LHCN-M2 (cell line): ENCODE data around the gene KBTBD6. TPM values are rescaled to one million over a fixed set of nuclear protein-coding genes. Genes with fewer than 3 reads are reported as not detected.
A peak's percentile ranks its signal among the peaks of the same experiment; 100 is the strongest.
"Not testable (repeated sequence)": the region's sequence is repeated elsewhere in the genome, so short reads cannot be mapped to it uniquely, and the experiment has no call there.

Source experiments
- DNase-seq: peaks from one replicate; pipeline ENCODE4 v3.0.0-alpha.2; 2012; ENCODE audit warnings: low read depth
- total RNA-seq: library from RNA; depleted of rRNA; stranded (reverse); fragments of >200 nt; gene quantifications from 2 replicates; pipeline ENCODE4 v1.2.3, GENCODE V29; 2014; rRNA removed

KBTBD6 gene
- total RNA-seq, 1 experiment from 2014 or later, result 13.8 TPM

DNA sequence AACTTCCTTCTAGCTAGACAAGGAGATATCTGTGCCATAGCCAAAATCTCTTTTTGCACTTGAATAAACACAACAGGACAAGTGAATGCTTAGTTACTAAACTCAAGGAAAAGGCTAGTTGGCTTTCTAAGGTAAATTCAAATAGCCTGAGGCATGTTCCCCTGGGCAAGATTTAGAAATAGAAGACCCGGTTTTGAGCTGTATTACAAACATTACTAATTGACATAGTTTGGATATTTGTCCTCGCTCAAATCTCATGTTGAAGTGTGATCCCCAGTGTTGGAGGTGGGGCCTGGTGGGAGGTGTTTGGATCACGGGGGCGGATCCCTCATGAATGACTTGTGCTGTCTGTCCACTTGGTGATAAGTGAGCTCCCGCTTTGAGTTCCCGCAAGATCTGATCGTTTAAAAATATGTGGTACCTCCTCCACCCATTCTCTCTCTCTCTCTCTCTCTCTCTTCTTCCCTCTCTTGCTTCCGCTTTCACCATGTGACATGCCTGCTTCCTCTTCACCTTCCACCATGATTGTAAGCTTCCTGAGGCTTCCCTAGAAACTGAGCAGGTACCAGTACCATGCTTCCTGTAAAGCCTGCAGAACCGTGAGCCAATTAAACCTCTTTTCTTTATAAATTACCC, 3.9 kb upstream of the KBTBD6 start:
- DNase-seq, result no peak

DNA sequence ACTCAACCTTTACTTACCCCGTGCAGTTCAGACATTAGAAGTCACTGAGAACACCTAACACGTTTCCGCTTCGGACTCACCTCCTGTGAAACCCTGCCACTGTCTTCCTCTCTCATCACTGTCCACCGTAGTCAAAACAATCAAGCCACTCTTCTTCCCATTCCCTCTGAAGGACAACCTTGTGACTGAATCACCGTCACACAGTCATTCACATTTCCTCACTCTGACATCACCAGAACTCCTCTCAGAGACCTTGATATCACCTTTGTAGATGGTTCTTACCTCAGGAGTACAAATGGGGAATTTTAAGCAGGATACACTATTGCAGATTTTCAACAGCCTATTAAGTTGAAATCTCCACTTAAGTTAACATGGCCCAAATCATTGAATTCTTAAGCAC, 1.3 kb upstream of the KBTBD6 start:
- DNase-seq, result no peak

DNA sequence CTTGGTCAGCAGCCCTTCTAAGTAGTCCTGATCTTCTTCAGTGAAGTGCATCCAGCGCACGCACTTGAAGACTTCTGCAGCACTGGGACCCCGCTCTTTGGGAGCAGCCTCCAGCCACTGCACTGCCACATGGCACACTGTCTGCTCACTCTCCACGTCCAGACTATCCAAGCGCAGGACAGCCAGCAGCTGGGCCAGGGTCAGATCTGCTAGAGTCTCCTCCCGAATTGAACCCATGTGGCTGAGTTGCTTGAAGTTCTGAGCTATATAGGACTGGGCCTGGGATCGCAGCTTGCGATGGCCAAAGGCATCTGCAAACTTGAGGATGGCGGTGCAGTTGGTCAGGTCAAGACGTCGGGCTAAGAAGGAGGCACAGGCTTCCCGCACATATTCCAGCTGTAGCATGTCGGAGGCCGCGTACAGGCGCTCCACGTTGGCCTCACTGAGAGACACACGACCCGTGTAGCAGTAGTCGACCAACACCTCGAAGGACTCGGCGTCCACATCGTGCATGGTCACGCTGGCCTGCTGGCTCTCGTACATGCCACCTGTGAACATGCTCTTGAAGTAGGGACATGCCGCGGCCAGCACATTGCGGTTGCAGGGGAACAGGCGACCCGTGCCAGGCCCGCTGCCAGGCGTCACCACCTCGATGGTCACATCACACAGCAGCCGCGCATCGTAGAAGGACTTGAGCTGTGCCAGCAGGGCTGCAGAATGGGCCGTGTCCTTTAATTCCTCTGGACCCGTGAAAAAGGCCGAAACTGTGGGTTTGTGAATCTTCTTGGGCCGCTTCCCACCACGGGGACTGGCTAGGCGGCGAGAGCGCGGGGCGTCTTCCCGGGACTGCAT, 716 bp downstream of the KBTBD6 start:
- not testable (repeated sequence) for DNase-seq

DNA sequence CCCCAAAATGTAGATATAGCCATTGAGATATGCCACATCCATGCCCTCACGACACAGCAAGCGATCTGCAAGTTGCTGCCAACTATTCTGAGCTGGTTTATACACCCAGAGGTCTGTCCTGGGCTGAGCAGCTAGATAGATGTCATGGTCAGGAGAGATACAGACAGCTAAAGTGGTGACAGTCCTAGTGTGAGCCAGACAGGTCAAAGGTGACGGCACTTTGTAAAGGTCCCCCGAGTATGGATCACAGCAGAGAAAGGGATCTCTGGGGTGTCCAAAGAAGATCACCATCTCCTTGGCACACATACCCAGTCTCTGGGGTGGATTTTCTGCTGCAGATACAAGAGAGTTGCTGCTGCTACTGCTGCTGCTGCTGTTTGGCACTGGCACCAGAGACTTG, 1.4 kb downstream of the KBTBD6 start:
- not testable (repeated sequence) for DNase-seq

DNA sequence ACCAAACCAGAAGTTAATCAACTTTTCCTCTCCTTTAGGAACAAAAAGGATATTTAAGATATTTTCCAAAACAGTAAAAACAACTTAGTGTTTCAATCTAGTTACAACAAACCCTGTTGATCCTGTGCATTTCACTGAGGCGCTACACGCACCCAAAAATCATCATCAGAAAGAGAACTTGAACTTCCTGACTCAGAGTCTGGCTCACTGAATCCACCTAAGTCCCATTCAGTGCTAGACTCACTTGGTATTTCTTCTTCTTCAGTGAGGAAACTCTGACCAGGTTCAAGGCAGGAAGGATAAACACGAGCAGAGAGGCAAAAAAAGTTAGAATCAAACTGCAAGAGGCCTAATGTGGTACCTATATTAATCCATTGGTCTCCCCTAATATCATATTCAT, 2.2 kb downstream of the KBTBD6 start:
- no peak for DNase-seq

DNA sequence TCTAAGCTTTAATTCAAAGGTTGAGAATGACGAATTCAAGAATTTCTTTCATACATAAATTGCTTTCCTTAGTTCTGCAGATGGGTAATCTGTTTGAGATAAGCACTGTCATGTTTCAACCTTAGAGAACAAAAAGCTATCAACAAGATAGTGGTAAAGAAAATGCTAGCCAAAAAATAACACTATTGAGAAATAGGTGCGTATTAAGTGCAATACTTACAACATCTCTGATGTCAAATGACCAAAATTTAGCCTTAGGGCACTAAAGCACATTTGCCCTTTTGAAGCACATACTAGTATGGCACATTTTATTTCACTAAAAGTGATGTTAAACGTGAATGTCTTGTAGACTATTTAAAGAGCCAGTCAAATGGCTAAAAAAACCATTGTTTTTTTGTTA, 4.9 kb downstream of the KBTBD6 start:
- DNase-seq, result no peak

DNA sequence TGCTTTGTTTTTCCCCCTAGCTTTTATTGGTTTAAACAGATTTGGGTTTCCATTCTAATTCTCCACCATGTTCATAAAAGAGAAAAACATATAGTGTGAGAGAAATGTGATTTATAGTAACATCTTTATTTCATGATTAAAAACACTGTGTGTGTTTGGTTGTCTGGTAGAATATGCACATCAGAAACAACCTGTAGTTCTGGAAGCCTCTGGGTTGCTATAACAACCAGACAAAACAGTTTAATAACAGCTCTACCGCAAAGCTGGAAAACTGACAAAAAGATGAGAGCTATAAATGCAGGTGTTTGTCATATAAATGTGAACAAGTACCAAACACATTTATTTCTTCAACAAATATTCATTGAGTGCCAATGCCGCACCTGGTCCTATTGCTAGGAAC, 9.8 kb downstream of the KBTBD6 start:
- peak; percentile 22 for DNase-seq

DNA sequence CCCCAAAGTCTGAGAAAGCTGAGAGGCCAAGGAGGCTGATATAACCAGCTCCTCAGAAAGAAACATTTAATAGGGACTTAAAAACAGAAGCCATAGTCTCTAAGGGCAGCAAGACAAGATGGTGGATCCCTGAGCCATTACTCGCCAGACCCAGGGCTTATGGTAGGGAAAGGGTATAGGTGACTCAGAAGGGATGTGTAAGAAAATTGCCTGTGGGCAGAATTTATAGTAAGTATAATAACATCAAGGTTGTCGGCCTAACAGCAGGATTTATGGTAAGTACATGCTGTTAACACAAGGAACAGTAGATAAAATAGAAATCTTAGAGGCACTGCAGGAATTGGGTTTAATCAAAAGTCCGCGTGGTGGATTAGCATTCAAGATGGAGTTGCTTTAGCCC, 14.7 kb downstream of the KBTBD6 start:
- DNase-seq, result no peak

DNA sequence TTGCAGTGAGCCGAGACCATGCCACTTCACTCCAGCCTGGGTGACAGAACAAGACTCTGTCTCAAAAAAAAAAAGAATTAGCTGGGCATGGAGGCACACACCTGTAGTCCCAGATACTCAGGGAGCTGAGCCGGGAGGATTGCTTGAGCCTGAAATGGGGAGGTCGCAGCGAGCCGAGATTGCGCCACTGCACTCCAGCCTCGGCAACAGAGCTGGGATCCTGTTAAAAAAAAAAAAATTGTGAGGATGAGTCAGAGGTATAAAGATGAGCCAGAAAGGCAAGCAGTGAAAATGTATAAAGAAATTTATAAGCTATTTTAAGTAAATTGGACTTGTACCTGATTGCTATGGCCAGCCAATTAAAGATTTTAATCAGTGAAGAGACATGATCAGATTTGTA, 21.1 kb downstream of the KBTBD6 start:
- DNase-seq, result peak; percentile 24

DNA sequence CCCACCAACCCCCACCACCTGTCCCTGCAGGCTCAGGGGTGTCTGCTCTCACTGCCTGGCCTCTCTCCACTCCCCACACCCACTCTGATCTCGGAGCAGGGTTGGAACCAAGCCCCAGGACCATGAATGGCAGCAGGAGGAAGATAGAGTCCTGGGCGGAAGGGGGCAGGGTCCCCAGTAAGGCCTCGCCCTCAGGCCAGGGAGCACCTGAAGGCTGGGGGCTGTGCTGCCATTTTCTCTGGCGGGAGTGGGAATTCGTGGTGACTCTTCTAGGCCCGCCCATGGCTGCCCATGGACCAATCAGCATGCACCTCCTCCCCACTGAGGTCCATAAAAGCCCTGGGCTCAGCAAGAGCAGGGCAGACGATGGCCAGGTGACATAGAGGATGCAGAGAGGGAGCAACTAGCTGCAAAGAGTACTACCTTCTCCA, 25.0 kb downstream of the KBTBD6 start:
- no peak for DNase-seq

DNA sequence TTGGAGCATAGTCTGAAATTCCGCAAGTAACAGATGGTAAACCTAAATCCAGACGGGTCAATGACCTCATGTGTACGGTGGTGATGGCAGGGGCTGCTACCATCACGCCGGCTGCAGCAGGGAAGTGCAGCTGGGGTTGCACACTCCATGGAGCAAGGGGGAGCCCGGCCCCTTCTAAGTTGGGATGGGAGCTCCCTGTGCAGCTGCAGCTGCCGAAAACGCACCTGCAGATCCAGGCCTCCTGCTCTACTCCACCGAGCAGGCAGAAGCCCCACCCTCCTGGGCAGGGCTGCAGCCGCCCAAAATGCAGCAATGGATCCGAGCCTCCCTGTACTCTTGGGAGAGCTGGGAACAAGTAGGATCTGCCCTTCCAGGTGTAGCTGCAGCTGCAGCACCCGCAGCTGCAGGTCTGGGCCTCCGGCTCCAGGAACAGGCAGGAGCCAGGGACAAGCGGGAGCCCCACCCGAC, 25.5 kb downstream of the KBTBD6 start:
- DNase-seq, result no peak

DNA sequence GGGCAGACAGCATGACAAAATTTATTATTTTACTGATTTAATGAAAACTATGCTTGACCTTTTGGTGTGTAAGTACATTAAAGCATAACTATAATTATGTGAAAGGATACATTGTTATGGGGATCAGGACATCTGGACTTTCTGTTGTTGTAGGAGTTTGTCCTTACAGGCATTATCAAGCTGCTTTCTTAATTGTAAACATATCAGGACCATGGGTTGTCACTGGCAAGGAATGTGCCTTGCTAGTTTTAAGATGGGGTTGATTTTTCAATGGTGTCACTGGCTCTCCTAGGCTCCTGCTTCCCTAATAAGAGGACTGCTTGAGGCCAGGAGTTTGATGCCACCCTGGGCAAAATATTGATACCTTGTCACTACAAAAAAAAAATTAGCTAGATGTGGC, 32.6 kb downstream of the KBTBD6 start:
- no peak for DNase-seq

DNA sequence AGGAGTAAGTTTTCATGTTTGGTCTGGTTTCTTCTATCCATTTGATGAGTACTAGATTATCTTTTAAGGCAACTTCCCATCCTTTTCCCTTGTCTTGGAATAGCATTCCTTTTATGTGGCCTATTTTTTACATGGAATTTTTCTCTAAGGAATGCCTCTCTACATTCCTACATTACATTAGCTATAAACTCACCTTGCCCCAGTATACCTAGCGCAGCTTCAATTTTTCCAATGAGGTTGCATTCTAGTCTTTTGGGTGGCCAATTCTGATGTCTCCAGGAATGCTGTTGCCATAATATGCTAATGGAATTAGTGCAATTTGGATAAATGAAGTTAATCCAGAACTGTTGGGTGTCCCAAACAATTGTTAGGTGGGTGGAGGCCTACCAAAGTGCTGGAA, 33.8 kb downstream of the KBTBD6 start:
- DNase-seq, result no peak

DNA sequence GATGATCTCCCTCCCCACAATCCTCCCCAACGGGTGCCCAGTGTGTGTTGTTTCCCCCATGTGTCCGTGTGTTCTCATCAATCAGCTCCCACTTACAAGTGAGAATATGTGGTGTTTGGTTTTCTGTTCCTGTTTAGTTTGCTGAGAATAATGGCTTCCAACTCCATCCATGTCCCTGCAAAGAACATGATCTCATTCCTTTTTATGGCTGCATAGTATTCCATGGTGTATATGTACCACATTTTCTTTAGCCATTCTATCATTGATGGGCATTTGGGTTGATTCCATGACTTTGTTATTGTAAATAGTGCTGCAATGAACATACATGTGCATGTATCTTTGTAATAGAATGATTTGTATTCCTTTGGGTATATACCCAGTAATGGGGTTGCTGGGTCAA, 36.9 kb downstream of the KBTBD6 start:
- not testable (repeated sequence) for DNase-seq

DNA sequence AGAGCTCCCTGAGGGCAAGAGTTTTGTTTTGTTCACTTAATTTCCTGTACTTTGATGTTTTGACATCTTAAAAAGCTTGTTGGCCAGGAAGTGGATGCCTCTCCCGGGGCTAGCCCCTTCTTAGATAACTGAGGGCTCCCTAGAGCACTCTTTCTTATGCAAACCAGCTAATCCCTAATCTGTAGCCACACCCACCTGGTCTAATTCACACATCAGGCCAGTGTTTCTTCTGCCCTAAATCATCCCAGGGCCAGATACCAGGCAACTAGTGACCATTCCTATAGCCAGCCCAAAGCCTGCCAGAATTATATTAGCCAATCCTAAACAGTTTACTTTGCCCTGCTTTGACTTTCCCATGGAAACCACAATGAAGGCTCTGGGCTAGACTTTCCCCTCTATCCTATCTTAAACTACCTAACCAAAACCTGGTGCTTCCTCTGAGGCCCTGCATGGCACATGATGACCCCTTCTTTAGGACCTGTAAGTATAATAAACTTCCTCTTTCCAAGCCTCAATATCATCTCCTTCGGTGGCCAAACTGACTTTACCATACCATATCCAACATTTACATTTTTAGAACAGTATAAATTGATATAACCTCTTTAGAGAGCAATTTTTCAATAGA, 46.5 kb downstream of the KBTBD6 start:
- DNase-seq, result no peak

DNA sequence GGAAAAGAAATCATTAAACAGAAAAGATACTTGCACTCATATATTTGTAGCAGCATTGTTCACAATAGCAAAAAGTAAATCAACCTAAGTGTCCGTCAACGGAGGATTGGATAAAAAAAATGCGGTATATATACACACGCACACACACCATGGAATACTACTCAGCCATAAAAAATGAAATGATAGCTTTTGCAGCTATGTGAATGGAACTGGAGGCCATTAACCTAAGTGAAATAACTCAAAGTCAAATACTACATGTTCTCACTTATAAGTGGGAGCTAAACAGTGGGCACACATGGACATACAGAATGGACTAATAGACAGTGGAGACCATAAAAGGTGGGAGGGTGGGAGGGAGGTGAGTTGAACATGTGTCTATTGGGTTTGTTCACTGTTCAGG, 52.9 kb downstream of the KBTBD6 start:
- no peak for DNase-seq

Other genes starting within 250 kb of the KBTBD6 start
- gene ELF1, start 113.5 kb downstream of the KBTBD6 start, total RNA-seq, result 24.9 and 34.3 TPM in 2 replicates
- gene WBP4, start 71.3 kb downstream of the KBTBD6 start, total RNA-seq, result 9.2 and 11.7 TPM in 2 replicates
- gene KBTBD7, start 61.8 kb upstream of the KBTBD6 start, total RNA-seq, result 7.1 and 8.1 TPM in 2 replicates
- gene MTRF1, start 130.8 kb upstream of the KBTBD6 start, total RNA-seq, result 10.2 and 10.9 TPM in 2 replicates
- 6.5 and 7.6 TPM in 2 replicates for gene NAA16, start 178.5 kb upstream of the KBTBD6 start, total RNA-seq